ENCODE data around the gene RPL19. TPM values are rescaled to one million over a fixed set of nuclear protein-coding genes. Genes with fewer than 3 reads are reported as not detected.

RPL19 gene
- total RNA-seq, 1 donor from 2014 or later = 1,851 TPM

- Mint-ChIP-seq H3K4me3 (ENCODE audit: unreplicated experiment) (no peak overlapping the region), H3K9me3 (ENCODE audit: unreplicated experiment) (no peaks in the 10 kb centered on the region), H3K36me3 (ENCODE audit: low read depth, unreplicated experiment) (peaks cover 25% of the 10 kb centered on the region), H3K27me3 (ENCODE audit: unreplicated experiment) (peaks cover 9% of the 10 kb centered on the region), H3K4me1 (ENCODE audit: unreplicated experiment) (no peaks in the 10 kb centered on the region), H3K27ac (ENCODE audit: unreplicated experiment) (no peak overlapping the region)
- TF ChIP-seq CTCF (IDR thresholded peaks at IDR 0.05; ENCODE audit: unreplicated experiment) = no peak
- no peak for DNase-seq (ENCODE audit: low spot score)
These were observed 22.8 kb upstream of the RPL19 start for GRCh38 chr17:39177256-39177655.

- Mint-ChIP-seq H3K27me3 (ENCODE audit: unreplicated experiment) (peaks cover 10% of the 10 kb centered on the region), H3K4me3 (ENCODE audit: unreplicated experiment) (no peak overlapping the region), H3K27ac (ENCODE audit: unreplicated experiment) (no peak overlapping the region), H3K9me3 (ENCODE audit: unreplicated experiment) (no peaks in the 10 kb centered on the region), H3K4me1 (ENCODE audit: unreplicated experiment) (no peaks in the 10 kb centered on the region), H3K36me3 (ENCODE audit: low read depth, unreplicated experiment) (peaks cover 31% of the 10 kb centered on the region)
- no peak for DNase-seq (ENCODE audit: low spot score)
- TF ChIP-seq CTCF (IDR thresholded peaks at IDR 0.05; ENCODE audit: unreplicated experiment) = no peak
These were observed 21.5 kb upstream of the RPL19 start for GRCh38 chr17:39178536-39178935.

- no peak overlapping the region for H3K27ac Mint-ChIP-seq (ENCODE audit: unreplicated experiment)
- no peak overlapping the region for H3K4me3 Mint-ChIP-seq (ENCODE audit: unreplicated experiment)
- H3K4me1 Mint-ChIP-seq (ENCODE audit: unreplicated experiment) = no peaks in the 10 kb centered on the region
- peaks cover 12% of the 10 kb centered on the region for H3K27me3 Mint-ChIP-seq (ENCODE audit: unreplicated experiment)
- TF ChIP-seq CTCF (IDR thresholded peaks at IDR 0.05; ENCODE audit: unreplicated experiment) = no peak
- H3K9me3 Mint-ChIP-seq (ENCODE audit: unreplicated experiment) = no peaks in the 10 kb centered on the region
- H3K36me3 Mint-ChIP-seq (ENCODE audit: low read depth, unreplicated experiment) = peaks cover 32% of the 10 kb centered on the region
- no peak for DNase-seq (ENCODE audit: low spot score)
These were observed 18.8 kb upstream of the RPL19 start for GRCh38 chr17:39181303-39181702.

- H3K27me3 Mint-ChIP-seq (ENCODE audit: unreplicated experiment) = peaks cover 6% of the 10 kb centered on the region
- no peaks in the 10 kb centered on the region for H3K9me3 Mint-ChIP-seq (ENCODE audit: unreplicated experiment)
- peak overlapping the region; percentile 0 for H3K4me3 Mint-ChIP-seq (ENCODE audit: unreplicated experiment)
- no peaks in the 10 kb centered on the region for H3K4me1 Mint-ChIP-seq (ENCODE audit: unreplicated experiment)
- no peak overlapping the region for H3K27ac Mint-ChIP-seq (ENCODE audit: unreplicated experiment)
- no peak for TF ChIP-seq CTCF (IDR thresholded peaks at IDR 0.05; ENCODE audit: unreplicated experiment)
- DNase-seq (ENCODE audit: low spot score) = no peak
- peaks cover 19% of the 10 kb centered on the region for H3K36me3 Mint-ChIP-seq (ENCODE audit: low read depth, unreplicated experiment)
These were observed 17.0 kb upstream of the RPL19 start for GRCh38 chr17:39183045-39183444.

GRCh38 chr17:39183720-39184119, 16.4 kb upstream of the RPL19 start:
- no peak overlapping the region for H3K4me3 Mint-ChIP-seq (ENCODE audit: unreplicated experiment)
- DNase-seq (ENCODE audit: low spot score) = no peak
- H3K9me3 Mint-ChIP-seq (ENCODE audit: unreplicated experiment) = no peaks in the 10 kb centered on the region
- peaks cover 4% of the 10 kb centered on the region for H3K27me3 Mint-ChIP-seq (ENCODE audit: unreplicated experiment)
- no peak for TF ChIP-seq CTCF (IDR thresholded peaks at IDR 0.05; ENCODE audit: unreplicated experiment)
- no peaks in the 10 kb centered on the region for H3K4me1 Mint-ChIP-seq (ENCODE audit: unreplicated experiment)
- peaks cover 17% of the 10 kb centered on the region for H3K36me3 Mint-ChIP-seq (ENCODE audit: low read depth, unreplicated experiment)
- H3K27ac Mint-ChIP-seq (ENCODE audit: unreplicated experiment) = no peak overlapping the region

Data from endothelial cell (in vitro differentiated cells).